GM18505 (cell line): ENCODE data around the gene PCSK5.

Experiments
- ATAC-seq: cut with Tn5 transposase; IDR thresholded peaks from one replicate; pipeline ENCODE4 v1.9.1; 2021; ENCODE audit not compliant: unreplicated experiment
- POLR2A ChIP-seq: IDR thresholded peaks from 4 replicates; pipeline ENCODE4 v1.6.1; 2011; ENCODE audit warnings: borderline replicate concordance; ENCODE audit not compliant: insufficient read depth, insufficient read length; ENCODE audit errors: extremely low read depth

Gene PCSK5

GRCh38 chr9:76188905-76189304, 298.4 kb downstream of the PCSK5 start:
- TF ChIP-seq POLR2A: no peak
- no peak for ATAC-seq

GRCh38 chr9:76191493-76191892, 301.0 kb downstream of the PCSK5 start:
- no peak for ATAC-seq
- TF ChIP-seq POLR2A: no peak

- ATAC-seq: no peak
- no peak for TF ChIP-seq POLR2A
Measured at GRCh38 chr9:76192013-76192412, 301.5 kb downstream of the PCSK5 start.

- ATAC-seq: no peak
- TF ChIP-seq POLR2A: no peak
Measured at GRCh38 chr9:76194896-76195295, 304.4 kb downstream of the PCSK5 start.

- ATAC-seq: no peak
- no peak for TF ChIP-seq POLR2A
Measured at GRCh38 chr9:76198336-76198735, 307.9 kb downstream of the PCSK5 start.

- no peak for TF ChIP-seq POLR2A
- no peak for ATAC-seq
Measured at GRCh38 chr9:76200315-76200714, 309.8 kb downstream of the PCSK5 start.

- ATAC-seq: no peak
Measured at GRCh38 chr9:76200745-76201144, 310.3 kb downstream of the PCSK5 start.

GRCh38 chr9:76203373-76203772, 312.9 kb downstream of the PCSK5 start:
- ATAC-seq: no peak
- TF ChIP-seq POLR2A: no peak

More at GRCh38 chr9:76200745-76201144, 310.3 kb downstream of the PCSK5 start:
- no peak for TF ChIP-seq POLR2A

GRCh38 chr9:76206821-76207220, 316.3 kb downstream of the PCSK5 start:
- TF ChIP-seq POLR2A: no peak
- ATAC-seq: no peak

- TF ChIP-seq POLR2A: no peak
- no peak for ATAC-seq
Measured at GRCh38 chr9:76213751-76214150, 323.3 kb downstream of the PCSK5 start.

GRCh38 chr9:76215066-76215465, 324.6 kb downstream of the PCSK5 start:
- TF ChIP-seq POLR2A: no peak
- ATAC-seq: no peak

- TF ChIP-seq POLR2A: no peak
- no peak for ATAC-seq
Measured at GRCh38 chr9:76216161-76216649, 325.7 kb downstream of the PCSK5 start.

- no peak for ATAC-seq
- no peak for TF ChIP-seq POLR2A
Measured at GRCh38 chr9:76218117-76218885, 327.8 kb downstream of the PCSK5 start.

- no peak for ATAC-seq
- TF ChIP-seq POLR2A: no peak
Measured at GRCh38 chr9:76218886-76219445, 328.5 kb downstream of the PCSK5 start.
